Loucy (cell line): Measurements from ENCODE around the gene RPL29.

Experiments used
- H2AFZ ChIP-seq: fragments of 200-600 bp; sonication (generic); 2 replicates; pipeline ENCODE4 v1.6.0; 2016; ENCODE audit warnings: antibody characterized with exemption, mild to moderate bottlenecking, low read length, moderate library complexity
- H3F3A ChIP-seq: fragments of 200-600 bp; 2 replicates; pipeline ENCODE4 v1.6.0; 2016; ENCODE audit warnings: antibody characterized with exemption, low read depth, mild to moderate bottlenecking
- H3K27me3 ChIP-seq: fragments of 200-600 bp; sonication (generic); 2 replicates; pipeline ENCODE4 v1.6.1; 2014; ENCODE audit warnings: low read length, mild to moderate bottlenecking; ENCODE audit not compliant: insufficient read depth, poor library complexity, severe bottlenecking
- H3K36me3 ChIP-seq: fragments of 200-600 bp; sonication (generic); 2 replicates; pipeline ENCODE4 v1.6.1; 2016; ENCODE audit warnings: low read length; ENCODE audit not compliant: insufficient read depth
- H3K4me1 ChIP-seq: fragments of 200-600 bp; sonication (generic); 2 replicates; pipeline ENCODE4 v1.5.1; 2014; ENCODE audit warnings: low read length, mild to moderate bottlenecking; ENCODE audit not compliant: insufficient read depth, poor library complexity, severe bottlenecking
- H3K4me2 ChIP-seq: fragments of 200-600 bp; sonication (generic); 2 replicates; pipeline ENCODE4 v1.6.0; 2014; ENCODE audit warnings: antibody characterized with exemption, low read length, low read depth, mild to moderate bottlenecking; ENCODE audit not compliant: poor library complexity, severe bottlenecking
- H3K4me3 ChIP-seq: fragments of 200-600 bp; sonication (generic); 2 replicates; pipeline ENCODE4 v1.5.1; 2014; ENCODE audit warnings: low read length, mild to moderate bottlenecking, mixed read lengths; ENCODE audit not compliant: poor library complexity, severe bottlenecking
- H3K79me2 ChIP-seq: fragments of 200-600 bp; sonication (generic); 2 replicates; pipeline ENCODE4 v1.6.1; 2014; ENCODE audit warnings: low read length; ENCODE audit not compliant: insufficient read depth
- H3K9ac ChIP-seq: fragments of 200-600 bp; sonication (generic); 2 replicates; pipeline ENCODE4 v1.6.0; 2014; ENCODE audit warnings: mild to moderate bottlenecking, low read depth, low read length, moderate library complexity; ENCODE audit not compliant: poor library complexity, severe bottlenecking
- H3K9me2 ChIP-seq: fragments of 200-600 bp; sonication (generic); replicated peaks from 2 replicates; pipeline ENCODE4 v1.6.1; 2016; ENCODE audit warnings: low read depth, low read length, mixed read lengths
- H3K9me3 ChIP-seq: fragments of 200-600 bp; sonication (generic); 2 replicates; pipeline ENCODE4 v1.6.1; 2014; ENCODE audit warnings: mild to moderate bottlenecking, antibody characterized with exemption, low read length, low read depth; ENCODE audit not compliant: insufficient read depth
- H4K20me1 ChIP-seq: fragments of 200-600 bp; sonication (generic); 2 replicates; pipeline ENCODE4 v1.6.0; 2014; ENCODE audit warnings: antibody characterized with exemption, low read length, mild to moderate bottlenecking; ENCODE audit not compliant: insufficient read depth, poor library complexity, severe bottlenecking
- CTCF ChIP-seq: fragments of 200-600 bp; sonication (generic); conservative IDR thresholded peaks from 2 replicates; pipeline ENCODE4 v1.5.1; 2014; ENCODE audit warnings: mild to moderate bottlenecking, antibody characterized with exemption, low read length
- EZH2phosphoT487 ChIP-seq: fragments of 200-600 bp; IDR thresholded peaks from 2 replicates; pipeline ENCODE4 v1.6.1; 2018; ENCODE audit warnings: antibody characterized with exemption, mild to moderate bottlenecking, moderate library complexity, borderline replicate concordance

The RPL29 gene

GRCh38 chr3:52041118-52041731 is 45.5 kb upstream of the RPL29 start:
- no peak overlapping the region for H3K9ac ChIP-seq
- H3K9me3 ChIP-seq = no peaks in the 10 kb centered on the region
- TF ChIP-seq EZH2phosphoT487 (no peak), CTCF (peak; percentile 60)
- peaks cover 3% of the 10 kb centered on the region for H3K4me1 ChIP-seq
- no peaks in the 10 kb centered on the region for H3K9me2 ChIP-seq
- H3K4me3 ChIP-seq = no peak overlapping the region
- H2AFZ ChIP-seq = no peak overlapping the region
- no peaks in the 10 kb centered on the region for H4K20me1 ChIP-seq
- no peaks in the 10 kb centered on the region for H3K27me3 ChIP-seq
- H3F3A ChIP-seq = no peaks in the 10 kb centered on the region
- no peaks in the 10 kb centered on the region for H3K79me2 ChIP-seq
- H3K4me2 ChIP-seq = no peak overlapping the region
- no peaks in the 10 kb centered on the region for H3K36me3 ChIP-seq

GRCh38 chr3:52040600-52040999 is 44.9 kb upstream of the RPL29 start:
- Histone ChIP-seq H2AFZ (no peak overlapping the region), H3K9me2 (no peaks in the 10 kb centered on the region), H3K79me2 (no peaks in the 10 kb centered on the region), H3K4me3 (no peak overlapping the region), H3K36me3 (no peaks in the 10 kb centered on the region), H3K27me3 (no peaks in the 10 kb centered on the region), H4K20me1 (no peaks in the 10 kb centered on the region), H3K9ac (no peak overlapping the region), H3K9me3 (no peaks in the 10 kb centered on the region), H3K4me2 (no peak overlapping the region), H3F3A (no peaks in the 10 kb centered on the region), H3K4me1 (peaks cover 3% of the 10 kb centered on the region)
- TF ChIP-seq EZH2phosphoT487 (no peak), CTCF (no peak)

GRCh38 chr3:52039846-52040245 is 44.2 kb upstream of the RPL29 start:
- no peak overlapping the region for H3K9ac ChIP-seq
- no peaks in the 10 kb centered on the region for H4K20me1 ChIP-seq
- H3F3A ChIP-seq = no peaks in the 10 kb centered on the region
- H3K4me1 ChIP-seq = peaks cover 3% of the 10 kb centered on the region
- TF ChIP-seq EZH2phosphoT487 = no peak
- no peak for TF ChIP-seq CTCF
- no peak overlapping the region for H2AFZ ChIP-seq
- no peaks in the 10 kb centered on the region for H3K79me2 ChIP-seq
- H3K9me3 ChIP-seq = no peaks in the 10 kb centered on the region
- H3K27me3 ChIP-seq = no peaks in the 10 kb centered on the region
- H3K4me2 ChIP-seq = no peak overlapping the region
- H3K4me3 ChIP-seq = no peak overlapping the region
- no peaks in the 10 kb centered on the region for H3K9me2 ChIP-seq
- no peaks in the 10 kb centered on the region for H3K36me3 ChIP-seq
